Measurements from ENCODE around the gene MRPS14.

MRPS14 gene

GRCh38 chr1:175023043-175023921 lies at the start of gene MRPS14:
MRPS14 (minus strand) TSS chr1:175023425; CDS start chr1:175023408, 17 bp downstream.
- DNase-seq (ENCODE audit: low read depth): peak; percentile 99
- H3K4me3 ChIP-seq (ENCODE audit: control insufficient read depth, low read depth, low read length): peak within 1 kb of the TSS; percentile 98
- TF ChIP-seq, protein P1, sequence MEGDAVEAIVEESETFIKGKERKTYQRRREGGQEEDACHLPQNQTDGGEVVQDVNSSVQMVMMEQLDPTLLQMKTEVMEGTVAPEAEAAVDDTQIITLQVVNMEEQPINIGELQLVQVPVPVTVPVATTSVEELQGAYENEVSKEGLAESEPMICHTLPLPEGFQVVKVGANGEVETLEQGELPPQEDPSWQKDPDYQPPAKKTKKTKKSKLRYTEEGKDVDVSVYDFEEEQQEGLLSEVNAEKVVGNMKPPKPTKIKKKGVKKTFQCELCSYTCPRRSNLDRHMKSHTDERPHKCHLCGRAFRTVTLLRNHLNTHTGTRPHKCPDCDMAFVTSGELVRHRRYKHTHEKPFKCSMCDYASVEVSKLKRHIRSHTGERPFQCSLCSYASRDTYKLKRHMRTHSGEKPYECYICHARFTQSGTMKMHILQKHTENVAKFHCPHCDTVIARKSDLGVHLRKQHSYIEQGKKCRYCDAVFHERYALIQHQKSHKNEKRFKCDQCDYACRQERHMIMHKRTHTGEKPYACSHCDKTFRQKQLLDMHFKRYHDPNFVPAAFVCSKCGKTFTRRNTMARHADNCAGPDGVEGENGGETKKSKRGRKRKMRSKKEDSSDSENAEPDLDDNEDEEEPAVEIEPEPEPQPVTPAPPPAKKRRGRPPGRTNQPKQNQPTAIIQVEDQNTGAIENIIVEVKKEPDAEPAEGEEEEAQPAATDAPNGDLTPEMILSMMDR (conservative IDR thresholded peaks at IDR 0.05; ENCODE audit: control insufficient read depth, insufficient read depth, low read depth, low read length): no peak

GRCh38 chr1:175072099-175072951 lies 49.1 kb upstream of the MRPS14 start:
- H3K4me3 ChIP-seq (ENCODE audit: control insufficient read depth, low read depth, low read length): no peak overlapping the region
- TF ChIP-seq, protein P1 (conservative IDR thresholded peaks at IDR 0.05; ENCODE audit: control insufficient read depth, insufficient read depth, low read depth, low read length): no peak
- peak; percentile 73 for DNase-seq (ENCODE audit: low read depth)

DNA sequence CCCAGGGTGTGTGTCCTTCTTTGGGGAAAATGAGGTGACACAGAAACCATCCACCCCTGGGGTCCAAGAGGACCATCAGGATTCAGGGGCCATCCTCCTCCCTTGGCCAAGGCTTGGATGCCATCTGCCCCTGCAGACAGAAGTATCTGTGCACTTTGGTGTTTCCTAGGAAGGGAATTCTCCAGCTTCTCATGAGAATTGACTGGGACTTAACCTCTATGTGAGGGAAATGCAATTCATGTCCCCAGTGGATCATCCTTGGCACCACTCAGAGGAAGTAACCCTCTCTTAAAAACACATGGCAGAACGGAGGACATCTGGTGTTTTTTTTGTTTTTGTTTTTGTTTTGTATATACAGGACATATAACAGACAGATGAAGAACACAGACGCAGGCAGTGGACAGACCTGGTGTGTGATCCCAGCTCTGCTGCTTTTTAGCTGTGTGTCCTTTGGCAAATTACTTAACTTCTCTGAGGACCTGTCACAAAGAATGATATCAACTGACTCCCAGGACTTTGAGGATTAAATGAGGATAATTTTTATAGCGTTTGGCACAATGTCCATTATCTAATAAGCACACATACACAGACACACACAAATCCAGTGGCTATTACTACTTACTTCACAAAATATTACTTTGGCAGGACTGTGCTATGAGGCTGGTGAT lies 48.2 kb upstream of the MRPS14 start:
- TF ChIP-seq, protein P1 (conservative IDR thresholded peaks at IDR 0.05; ENCODE audit: control insufficient read depth, insufficient read depth, low read depth, low read length): no peak
- DNase-seq (ENCODE audit: low read depth): no peak
- H3K4me3 ChIP-seq (ENCODE audit: control insufficient read depth, low read depth, low read length): no peak overlapping the region

GRCh38 chr1:175070818-175071217 lies 47.6 kb upstream of the MRPS14 start:
- TF ChIP-seq, protein P1 (conservative IDR thresholded peaks at IDR 0.05; ENCODE audit: control insufficient read depth, insufficient read depth, low read depth, low read length): no peak
- DNase-seq (ENCODE audit: low read depth): no peak
- no peak overlapping the region for H3K4me3 ChIP-seq (ENCODE audit: control insufficient read depth, low read depth, low read length)

- no peak within 1 kb of the TSS for H3K4me3 ChIP-seq (ENCODE audit: control insufficient read depth, low read depth, low read length)
- DNase-seq (ENCODE audit: low read depth): no peak
- TF ChIP-seq, protein P1 (conservative IDR thresholded peaks at IDR 0.05; ENCODE audit: control insufficient read depth, insufficient read depth, low read depth, low read length): no peak
Measured at GRCh38 chr1:175067362-175068106, 44.3 kb upstream of the MRPS14 start, which contains the start of gene TNN. TNN (plus strand) TSS chr1:175067833; CDS start chr1:175077419, 9,586 bp downstream.
